Neural cell (in vitro differentiated cells): ENCODE data around the gene CCNK. TPM values are rescaled to one million over a fixed set of nuclear protein-coding genes. Genes with fewer than 3 reads are reported as not detected.

Experiments
- H2AFZ ChIP-seq: fragments of 200-600, 300-800 bp; sonication (generic), shearing (Covaris generic); 2 replicates; pipeline ENCODE4 v1.6.0; 2014; ENCODE audit warnings: low read depth, mild to moderate bottlenecking, antibody characterized with exemption, low read length, moderate library complexity
- H3F3A ChIP-seq: fragments of 200-600 bp; shearing (Covaris generic); 2 replicates; pipeline ENCODE4 v1.6.1; 2016; ENCODE audit warnings: mild to moderate bottlenecking, moderate library complexity, mixed read lengths, antibody characterized with exemption, low read length; ENCODE audit not compliant: insufficient read depth, poor library complexity, severe bottlenecking
- H3K27ac ChIP-seq: fragments of 200-600, 300-800 bp; sonication (generic), shearing (Covaris generic); 2 replicates; pipeline ENCODE4 v1.5.1; 2014; ENCODE audit warnings: mild to moderate bottlenecking, low read length, moderate library complexity
- H3K27me3 ChIP-seq: fragments of 300-800, 200-600 bp; sonication (generic), shearing (Covaris generic); 2 replicates; pipeline ENCODE4 v1.6.0; 2014; ENCODE audit warnings: mild to moderate bottlenecking, low read depth, low read length, moderate library complexity; ENCODE audit not compliant: insufficient read depth
- H3K36me3 ChIP-seq: fragments of 300-800, 200-600 bp; sonication (generic), shearing (Covaris generic); 2 replicates; pipeline ENCODE4 v1.5.1; 2014; ENCODE audit warnings: mild to moderate bottlenecking, antibody characterized with exemption, low read length, moderate library complexity; ENCODE audit not compliant: insufficient read depth
- H3K4me2 ChIP-seq: fragments of 300-800, 200-600 bp; sonication (generic), shearing (Covaris generic); 2 replicates; pipeline ENCODE4 v1.6.0; 2014; ENCODE audit warnings: mild to moderate bottlenecking, low read length
- H3K4me3 ChIP-seq: fragments of 300-800, 200-600 bp; sonication (generic), shearing (Covaris generic); 2 replicates; pipeline ENCODE4 v1.5.1; 2014; ENCODE audit warnings: mild to moderate bottlenecking, low read length, moderate library complexity
- H3K79me2 ChIP-seq: fragments of 200-600 bp; shearing (Covaris generic); replicated peaks from 2 replicates; pipeline ENCODE4 v1.6.0; 2014; ENCODE audit warnings: mild to moderate bottlenecking, low read length, moderate library complexity; ENCODE audit not compliant: insufficient read depth
- H3K9ac ChIP-seq: fragments of 300-800, 200-600 bp; sonication (generic), shearing (Covaris generic); 2 replicates; pipeline ENCODE4 v1.6.1; 2016; ENCODE audit warnings: mild to moderate bottlenecking, low read length, mixed read lengths
- H3K9me2 ChIP-seq: fragments of 200-600 bp; shearing (Covaris generic); 2 replicates; pipeline ENCODE4 v1.6.1; 2016; ENCODE audit warnings: mild to moderate bottlenecking, low read length, mixed read lengths; ENCODE audit not compliant: insufficient read depth
- H3K9me3 ChIP-seq: fragments of 200-600, 300-800 bp; sonication (generic), shearing (Covaris generic); 2 replicates; pipeline ENCODE4 v1.6.1; 2016; ENCODE audit warnings: mild to moderate bottlenecking, mixed run types, low read length, moderate library complexity, mixed read lengths
- H4K20me1 ChIP-seq: fragments of 200-600 bp; shearing (Covaris generic); 2 replicates; pipeline ENCODE4 v1.6.1; 2016; ENCODE audit warnings: mild to moderate bottlenecking, mixed run types; ENCODE audit not compliant: insufficient read depth
- CTCF ChIP-seq: fragments of 450-650 bp; IDR thresholded peaks from 2 replicates; pipeline ENCODE4 v1.5.1; 2014; ENCODE audit warnings: antibody characterized with exemption, mild to moderate bottlenecking, moderate library complexity; ENCODE audit not compliant: poor library complexity, severe bottlenecking
- EP300 ChIP-seq: fragments of 450-650 bp; conservative IDR thresholded peaks from 2 replicates; pipeline ENCODE4 v1.6.1; 2014; ENCODE audit warnings: antibody characterized with exemption, mild to moderate bottlenecking, moderate library complexity; ENCODE audit not compliant: poor library complexity, severe bottlenecking
- EZH2 ChIP-seq: fragments of 200-600, 300-800 bp; shearing (Covaris generic), sonication (generic); IDR thresholded peaks from 2 replicates; pipeline ENCODE4 v1.6.1; 2014; ENCODE audit warnings: antibody characterized with exemption, low read length, borderline replicate concordance, mild to moderate bottlenecking; ENCODE audit not compliant: insufficient read depth, poor library complexity, severe bottlenecking
- MXI1 ChIP-seq: fragments of 450-650 bp; conservative IDR thresholded peaks from 2 replicates; pipeline ENCODE4 v1.6.1; 2014; ENCODE audit warnings: antibody characterized with exemption, mild to moderate bottlenecking; ENCODE audit not compliant: poor library complexity, severe bottlenecking
- POLR2AphosphoS5 ChIP-seq: IDR thresholded peaks from 2 replicates; pipeline ENCODE4 v1.6.1; 2012
- RAD21 ChIP-seq: fragments of 450-650 bp; conservative IDR thresholded peaks from 2 replicates; pipeline ENCODE4 v1.6.1; 2014; ENCODE audit warnings: antibody characterized with exemption, mild to moderate bottlenecking, moderate library complexity
- REST ChIP-seq: IDR thresholded peaks from 2 replicates; pipeline ENCODE4 v1.6.1; 2012; ENCODE audit warnings: borderline replicate concordance
- SMC3 ChIP-seq: fragments of 450-650 bp; conservative IDR thresholded peaks from 2 replicates; pipeline ENCODE4 v1.6.1; 2014; ENCODE audit warnings: antibody characterized with exemption, mild to moderate bottlenecking, moderate library complexity; ENCODE audit not compliant: poor library complexity
- TAF1 ChIP-seq: IDR thresholded peaks from 2 replicates; pipeline ENCODE4 v1.6.1; 2012; ENCODE audit warnings: low read depth
- polyA plus RNA-seq: library from polyadenylated mRNA; depleted of rRNA; stranded (reverse); fragments of >200 nt; gene quantifications from 2 replicates; pipeline ENCODE4 v1.2.3, GENCODE V29; 2014

The CCNK gene
- polyA plus RNA-seq, 1 donor from 2014 or later, result 11.2 TPM

GRCh38 chr14:99554757-99555531 lies 73.7 kb downstream of the CCNK start:
- H3K9me2 ChIP-seq, result no peaks in the 10 kb centered on the region
- H3F3A ChIP-seq, result no peaks in the 10 kb centered on the region
- H2AFZ ChIP-seq, result no peak overlapping the region
- H4K20me1 ChIP-seq, result no peaks in the 10 kb centered on the region
- no peak overlapping the region for H3K27ac ChIP-seq
- H3K36me3 ChIP-seq, result no peaks in the 10 kb centered on the region
- TF ChIP-seq EP300, result no peak
- no peak overlapping the region for H3K4me2 ChIP-seq
- no peaks in the 10 kb centered on the region for H3K27me3 ChIP-seq
- H3K9me3 ChIP-seq, result no peaks in the 10 kb centered on the region
- no peak overlapping the region for H3K4me3 ChIP-seq
- peaks cover 13% of the 10 kb centered on the region for H3K79me2 ChIP-seq
- H3K9ac ChIP-seq, result no peak overlapping the region

- H4K20me1 ChIP-seq, result no peaks in the 10 kb centered on the region
- no peak overlapping the region for H3K4me2 ChIP-seq
- no peak overlapping the region for H2AFZ ChIP-seq
- H3K9me2 ChIP-seq, result no peaks in the 10 kb centered on the region
- peaks cover 8% of the 10 kb centered on the region for H3K79me2 ChIP-seq
- H3K9me3 ChIP-seq, result no peaks in the 10 kb centered on the region
- TF ChIP-seq EZH2 (no peak), CTCF (no peak), REST (no peak), TAF1 (no peak), EP300 (no peak), RAD21 (no peak), MXI1 (no peak), SMC3 (no peak), POLR2AphosphoS5 (no peak)
- H3K27ac ChIP-seq, result no peak overlapping the region
- no peaks in the 10 kb centered on the region for H3F3A ChIP-seq
- no peak overlapping the region for H3K9ac ChIP-seq
- no peak overlapping the region for H3K4me3 ChIP-seq
- H3K36me3 ChIP-seq, result no peaks in the 10 kb centered on the region
- H3K27me3 ChIP-seq, result no peaks in the 10 kb centered on the region
These were observed 75.1 kb downstream of the CCNK start for GRCh38 chr14:99556134-99556791.
